ENCODE results near the gene KRTAP5-9. TPM values are rescaled to one million over a fixed set of nuclear protein-coding genes. Genes with fewer than 3 reads are reported as not detected.

Gene KRTAP5-9
- total RNA-seq, 4 donors from 2014 or later: not detected

DNA sequence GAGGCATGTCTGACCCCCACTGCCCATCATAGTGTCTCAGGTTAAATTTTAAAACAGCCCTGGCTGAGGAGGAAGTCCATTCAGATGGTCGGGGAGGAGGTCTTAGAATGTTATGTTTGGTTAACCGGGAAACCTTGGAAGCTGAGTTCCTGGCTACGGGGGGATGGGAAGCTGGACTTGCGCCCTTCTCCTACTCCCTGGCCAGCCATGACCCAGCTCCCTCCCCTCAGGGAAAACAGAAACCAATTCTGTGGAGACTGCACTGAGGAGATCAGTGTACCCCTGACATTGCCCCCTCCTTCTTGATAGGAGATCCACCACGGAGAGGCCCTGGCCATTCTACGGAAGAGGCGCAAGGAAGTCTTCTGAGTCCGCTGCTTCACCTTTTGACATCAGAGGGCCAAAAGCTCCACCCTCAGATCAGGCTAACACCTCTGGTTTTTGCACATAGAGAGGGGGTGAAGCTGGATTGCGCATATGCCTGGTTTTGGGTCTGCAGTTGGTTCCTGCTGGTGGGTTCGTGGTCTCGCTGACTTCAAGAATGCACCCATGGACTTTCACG, 2.7 kb upstream of the KRTAP5-9 start:
- Histone ChIP-seq H3K27ac (no peak overlapping the region), H3K4me3 (no peak overlapping the region), H3K4me1 (no peaks in the 10 kb centered on the region), H3K27me3 (peaks cover 42% of the 10 kb centered on the region), H3K36me3 (no peaks in the 10 kb centered on the region), H3K9me3 (peaks cover 0 to 8% (median 0%) of the 10 kb centered on the region in 3 donors)
- TF ChIP-seq POLR2A (IDR thresholded peaks at IDR 0.05) (no peak), EP300 (IDR thresholded peaks at IDR 0.05) (no peak), POLR2AphosphoS5 (IDR thresholded peaks at IDR 0.05) (no peak)
- TF ChIP-seq, protein P1, sequence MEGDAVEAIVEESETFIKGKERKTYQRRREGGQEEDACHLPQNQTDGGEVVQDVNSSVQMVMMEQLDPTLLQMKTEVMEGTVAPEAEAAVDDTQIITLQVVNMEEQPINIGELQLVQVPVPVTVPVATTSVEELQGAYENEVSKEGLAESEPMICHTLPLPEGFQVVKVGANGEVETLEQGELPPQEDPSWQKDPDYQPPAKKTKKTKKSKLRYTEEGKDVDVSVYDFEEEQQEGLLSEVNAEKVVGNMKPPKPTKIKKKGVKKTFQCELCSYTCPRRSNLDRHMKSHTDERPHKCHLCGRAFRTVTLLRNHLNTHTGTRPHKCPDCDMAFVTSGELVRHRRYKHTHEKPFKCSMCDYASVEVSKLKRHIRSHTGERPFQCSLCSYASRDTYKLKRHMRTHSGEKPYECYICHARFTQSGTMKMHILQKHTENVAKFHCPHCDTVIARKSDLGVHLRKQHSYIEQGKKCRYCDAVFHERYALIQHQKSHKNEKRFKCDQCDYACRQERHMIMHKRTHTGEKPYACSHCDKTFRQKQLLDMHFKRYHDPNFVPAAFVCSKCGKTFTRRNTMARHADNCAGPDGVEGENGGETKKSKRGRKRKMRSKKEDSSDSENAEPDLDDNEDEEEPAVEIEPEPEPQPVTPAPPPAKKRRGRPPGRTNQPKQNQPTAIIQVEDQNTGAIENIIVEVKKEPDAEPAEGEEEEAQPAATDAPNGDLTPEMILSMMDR (IDR thresholded peaks at IDR 0.05): no peak
- no peak for ATAC-seq
- WGBS, 2 donors (ENCODE audit: low coverage in 1 of 2): 71 to 90% methylated on average over 1 to 7 of the region's 12 CpGs

DNA sequence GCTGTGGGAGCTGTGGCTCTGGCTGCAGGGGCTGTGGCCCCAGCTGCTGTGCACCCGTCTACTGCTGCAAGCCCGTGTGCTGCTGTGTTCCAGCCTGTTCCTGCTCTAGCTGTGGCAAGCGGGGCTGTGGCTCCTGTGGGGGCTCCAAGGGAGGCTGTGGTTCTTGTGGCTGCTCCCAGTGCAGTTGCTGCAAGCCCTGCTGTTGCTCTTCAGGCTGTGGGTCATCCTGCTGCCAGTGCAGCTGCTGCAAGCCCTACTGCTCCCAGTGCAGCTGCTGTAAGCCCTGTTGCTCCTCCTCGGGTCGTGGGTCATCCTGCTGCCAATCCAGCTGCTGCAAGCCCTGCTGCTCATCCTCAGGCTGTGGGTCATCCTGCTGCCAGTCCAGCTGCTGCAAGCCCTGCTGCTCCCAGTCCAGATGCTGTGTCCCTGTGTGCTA, 514 bp downstream of the KRTAP5-9 start:
- H3K4me1 ChIP-seq: no peaks in the 10 kb centered on the region
- ATAC-seq: no peak
- H3K27me3 ChIP-seq: peaks cover 38% of the 10 kb centered on the region
- H3K9me3 ChIP-seq: peaks cover 0 to 8% (median 0%) of the 10 kb centered on the region in 3 donors
- no peak overlapping the region for H3K27ac ChIP-seq
- no peak for TF ChIP-seq EP300 (IDR thresholded peaks at IDR 0.05)
- TF ChIP-seq, protein P1 (IDR thresholded peaks at IDR 0.05): no peak
- no peak for TF ChIP-seq POLR2A (IDR thresholded peaks at IDR 0.05)
- TF ChIP-seq POLR2AphosphoS5 (IDR thresholded peaks at IDR 0.05): no peak
- no CpG with 5 or more reads among the region's 5 CpGs for WGBS, 2 donors (ENCODE audit: low coverage in 1 of 2)
- H3K36me3 ChIP-seq: no peaks in the 10 kb centered on the region
- no peak overlapping the region for H3K4me3 ChIP-seq

GRCh38 chr11:71551711-71552110, 3.5 kb downstream of the KRTAP5-9 start:
- Histone ChIP-seq H3K4me1 (no peaks in the 10 kb centered on the region), H3K4me3 (no peak overlapping the region), H3K36me3 (no peaks in the 10 kb centered on the region), H3K9me3 (peaks cover 0 to 5% (median 0%) of the 10 kb centered on the region in 3 donors), H3K27me3 (peaks cover 36% of the 10 kb centered on the region), H3K27ac (no peak overlapping the region)
- no peak for TF ChIP-seq POLR2AphosphoS5 (IDR thresholded peaks at IDR 0.05)
- 88 to 100% methylated on average over 1 of the region's 1 CpG for WGBS, 2 donors (ENCODE audit: low coverage in 1 of 2)
- ATAC-seq: no peak

DNA sequence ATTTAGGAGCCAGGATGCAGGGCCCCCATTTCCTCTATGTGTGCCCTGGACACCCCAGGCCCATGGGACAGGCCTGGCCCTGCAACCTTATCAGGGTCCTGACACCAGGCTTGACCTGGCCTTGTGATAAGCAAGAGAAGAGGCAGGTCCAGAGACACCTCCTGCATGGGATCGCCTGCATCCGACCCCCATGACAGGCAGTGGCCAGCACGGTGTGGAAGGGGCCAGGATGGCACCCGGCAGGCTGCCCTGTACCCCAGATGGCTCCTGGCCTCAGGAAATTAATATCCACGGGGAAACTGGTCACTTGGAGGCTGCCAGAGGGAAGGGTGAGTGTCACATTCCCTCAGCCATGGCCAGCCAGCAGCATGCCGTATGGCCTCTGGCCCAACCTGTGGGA, 6.8 kb downstream of the KRTAP5-9 start:
- H3K4me1 ChIP-seq: no peaks in the 10 kb centered on the region
- WGBS, 2 donors (ENCODE audit: low coverage in 1 of 2): 100% methylated on average over 1 of the region's 6 CpGs; no CpG with 5 or more reads in 1 of the 2 donors
- H3K36me3 ChIP-seq: no peaks in the 10 kb centered on the region
- H3K27me3 ChIP-seq: peaks cover 20% of the 10 kb centered on the region
- TF ChIP-seq POLR2A (IDR thresholded peaks at IDR 0.05): no peak
- TF ChIP-seq, protein P1 (IDR thresholded peaks at IDR 0.05): no peak
- no peak for TF ChIP-seq EP300 (IDR thresholded peaks at IDR 0.05)
- TF ChIP-seq POLR2AphosphoS5 (IDR thresholded peaks at IDR 0.05): no peak
- H3K4me3 ChIP-seq: no peak overlapping the region
- ATAC-seq: no peak
- no peaks in the 10 kb centered on the region for H3K9me3 ChIP-seq
- H3K27ac ChIP-seq: no peak overlapping the region

- H3K36me3 ChIP-seq: no peaks in the 10 kb centered on the region
- no peak for ATAC-seq
Measured at GRCh38 chr11:71555508-71555907, 7.3 kb downstream of the KRTAP5-9 start.

More at GRCh38 chr11:71555508-71555907, 7.3 kb downstream of the KRTAP5-9 start:
- WGBS, 2 donors (ENCODE audit: low coverage in 1 of 2): 57 to 85% methylated on average over 1 to 3 of the region's 11 CpGs
- no peak for TF ChIP-seq POLR2A (IDR thresholded peaks at IDR 0.05)
- TF ChIP-seq, protein P1 (IDR thresholded peaks at IDR 0.05): no peak
- Histone ChIP-seq H3K27me3 (peaks cover 21% of the 10 kb centered on the region), H3K4me3 (no peak overlapping the region), H3K27ac (no peak overlapping the region), H3K9me3 (no peaks in the 10 kb centered on the region), H3K4me1 (no peaks in the 10 kb centered on the region)
